Stimulated activated CD8-positive, alpha-beta memory T cell treated with anti-CD3 and anti-CD28 coated beads, Interleukin-4, amount 100 ng/mL, for 48 hours (primary cell): ENCODE results near the gene EEF1A1.

Experiments used
- DNase-seq: peaks from one replicate; pipeline ENCODE4 v3.0.0-alpha.2; 2020

Gene EEF1A1

DNA sequence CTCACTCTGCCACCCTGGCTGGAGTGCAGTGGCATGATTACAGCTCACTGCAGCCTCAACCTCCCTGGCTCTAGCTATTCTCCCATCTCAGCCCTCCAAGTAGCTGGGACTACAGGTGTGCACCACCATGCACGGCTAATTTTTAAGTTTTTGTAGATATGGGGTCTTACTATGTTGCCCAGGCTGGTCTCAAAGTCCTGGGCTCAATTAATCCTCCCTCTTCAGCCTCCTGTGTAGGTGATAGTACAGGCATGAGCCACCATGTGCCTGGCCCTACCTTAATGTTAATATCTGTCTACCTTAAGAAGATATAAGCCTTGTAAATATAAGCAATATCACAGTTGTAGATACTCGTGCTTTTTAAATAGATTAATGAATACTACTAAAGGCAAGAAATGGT is 16.7 kb downstream of the EEF1A1 start:
- DNase-seq, result no peak

GRCh38 chr6:73503027-73503772 is 17.6 kb downstream of the EEF1A1 start:
- DNase-seq, result no peak

DNA sequence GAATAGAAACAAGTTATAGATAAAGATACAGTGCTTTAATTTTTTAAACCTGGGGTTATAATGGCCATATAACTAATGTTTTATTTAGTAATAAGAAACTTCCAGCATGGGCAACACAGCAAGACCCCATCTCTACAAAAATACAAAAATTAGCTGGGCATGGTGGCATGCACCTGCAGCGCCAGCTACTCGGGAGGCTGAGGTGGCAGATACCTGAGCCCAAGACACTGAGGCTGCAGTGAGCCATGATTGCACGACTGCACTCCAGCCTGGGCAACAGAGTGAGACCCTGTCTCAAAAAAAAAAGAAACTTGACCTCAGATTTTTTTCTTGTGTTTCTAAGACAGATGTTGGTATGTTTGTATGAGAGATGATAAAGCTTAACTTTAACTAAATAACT is 22.9 kb downstream of the EEF1A1 start:
- no peak for DNase-seq

- no peak for DNase-seq
These were observed 29.5 kb downstream of the EEF1A1 start for GRCh38 chr6:73491377-73491776.

DNA sequence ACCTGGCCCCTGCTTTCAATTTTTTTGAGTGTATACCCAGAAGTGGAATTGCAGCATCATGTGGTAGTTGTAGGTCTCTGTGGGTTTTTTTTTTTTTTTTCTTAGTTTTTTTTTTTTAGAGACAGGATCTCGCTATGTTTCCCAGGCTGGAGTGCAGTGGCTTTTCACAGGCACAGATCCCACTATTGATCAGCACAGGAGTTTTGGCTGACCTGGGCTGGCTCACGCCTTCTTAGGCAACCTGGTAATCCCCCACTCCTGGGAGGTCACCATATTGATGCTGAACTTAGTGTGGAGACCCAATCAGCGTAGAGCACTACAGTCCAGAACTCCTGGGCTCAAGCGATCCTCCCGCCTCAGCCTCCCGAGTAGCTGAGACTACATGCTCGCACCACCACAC is 33.4 kb downstream of the EEF1A1 start:
- no peak for DNase-seq

DNA sequence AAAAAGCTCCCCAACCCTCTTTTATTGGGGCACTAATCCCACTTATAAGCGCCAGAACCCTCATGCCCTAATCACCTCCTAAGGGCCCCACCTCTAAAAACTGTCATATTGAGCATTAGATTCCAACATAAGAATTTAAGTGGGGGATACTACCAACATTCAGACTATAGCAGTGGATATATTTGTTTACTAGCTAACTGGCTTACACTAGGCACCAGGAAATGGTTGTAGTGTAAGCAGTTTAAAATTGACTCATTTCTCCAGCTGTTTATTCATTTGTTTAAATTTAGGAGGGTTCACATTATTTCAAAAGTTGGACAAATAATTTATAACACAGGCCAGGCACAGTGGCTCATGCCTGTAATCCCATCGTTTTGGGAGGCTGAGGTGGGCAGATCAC is 36.4 kb downstream of the EEF1A1 start:
- no peak for DNase-seq

DNA sequence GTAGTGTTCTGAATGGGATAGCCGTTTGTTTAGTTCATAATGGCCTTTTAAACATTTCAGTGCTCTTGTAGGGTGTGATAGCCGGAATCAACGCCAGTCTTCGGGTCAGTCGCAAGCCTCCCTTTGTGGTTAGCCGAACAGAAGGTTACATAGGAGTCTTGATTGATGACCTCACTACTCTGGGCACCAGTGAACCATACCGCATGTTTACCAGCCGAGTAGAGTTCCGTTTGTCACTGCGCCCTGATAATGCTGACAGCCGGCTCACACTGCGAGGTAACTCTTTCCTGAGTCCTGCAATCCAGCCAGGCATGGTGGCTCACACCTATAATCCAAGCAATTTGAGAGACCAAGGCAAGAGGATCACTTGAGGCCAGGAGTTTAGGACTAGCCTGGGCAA is 38.9 kb downstream of the EEF1A1 start:
- DNase-seq, result no peak

- no peak for DNase-seq
These were observed 43.4 kb downstream of the EEF1A1 start for GRCh38 chr6:73477407-73477806.

DNA sequence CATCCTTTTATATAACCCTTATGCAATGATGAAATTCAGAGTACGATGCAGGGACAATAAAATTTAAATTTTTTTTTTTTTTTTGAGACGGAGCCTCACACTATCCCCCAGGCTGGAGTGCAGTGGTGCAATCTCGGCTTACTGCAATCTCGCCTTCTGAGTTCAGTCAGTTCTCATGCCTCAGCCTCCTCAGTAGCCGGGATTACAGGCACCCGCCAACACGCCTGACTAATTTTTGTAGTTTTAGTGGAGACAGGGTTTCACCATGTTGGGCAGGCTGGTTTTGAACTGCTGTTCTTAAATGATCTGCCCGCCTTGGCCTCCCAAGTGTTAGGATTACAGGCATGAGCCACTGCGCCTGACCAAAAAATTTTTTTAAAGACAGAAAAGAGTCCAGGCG is 44.1 kb downstream of the EEF1A1 start:
- DNase-seq, result peak; percentile 39

DNA sequence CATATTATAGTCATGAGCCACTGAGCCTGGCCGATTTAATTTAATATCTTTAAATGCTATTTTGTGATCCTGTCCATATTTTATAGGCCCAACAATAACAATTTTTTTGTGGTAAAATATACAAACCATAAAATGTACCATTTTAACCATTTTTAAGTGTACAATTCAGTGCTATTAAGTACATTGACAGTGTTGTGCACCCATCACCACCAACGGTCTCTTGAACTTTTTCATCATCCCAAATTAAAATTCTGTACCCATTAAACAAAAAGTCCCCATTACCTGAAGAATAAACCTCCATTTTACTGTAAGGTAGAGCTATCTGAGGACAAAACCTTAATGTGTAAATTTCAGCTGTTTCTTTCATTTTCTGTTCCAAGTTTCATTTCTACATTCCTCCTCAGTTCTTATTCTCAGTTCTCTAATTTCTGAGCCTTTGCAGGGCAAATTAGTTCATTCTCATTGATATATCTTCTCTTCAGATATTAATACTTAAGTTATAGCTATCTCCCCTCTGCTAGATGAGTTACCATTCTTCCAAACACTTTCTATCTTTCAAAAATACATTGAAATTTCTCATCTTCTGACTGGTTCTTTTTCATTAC is 49.0 kb downstream of the EEF1A1 start:
- no peak for DNase-seq
